Measurements from ENCODE around the gene IQCN. TPM values are rescaled to one million over a fixed set of nuclear protein-coding genes. Genes with fewer than 3 reads are reported as not detected.

The IQCN gene
- total RNA-seq, 2 experiments from 2014 or later = 18.1 to 18.7 TPM

GRCh38 chr19:18300930-18301717 is 26.9 kb upstream of the IQCN start:
- H3K4me1 ChIP-seq (ENCODE audit: insufficient read depth, low read length) = peaks cover 53% of the 10 kb centered on the region
- H3K4me1 Mint-ChIP-seq (ENCODE audit: low read depth) = peaks cover 32% of the 10 kb centered on the region
- DNase-seq = peak in 1 of 14 experiments; percentile 49

DNA sequence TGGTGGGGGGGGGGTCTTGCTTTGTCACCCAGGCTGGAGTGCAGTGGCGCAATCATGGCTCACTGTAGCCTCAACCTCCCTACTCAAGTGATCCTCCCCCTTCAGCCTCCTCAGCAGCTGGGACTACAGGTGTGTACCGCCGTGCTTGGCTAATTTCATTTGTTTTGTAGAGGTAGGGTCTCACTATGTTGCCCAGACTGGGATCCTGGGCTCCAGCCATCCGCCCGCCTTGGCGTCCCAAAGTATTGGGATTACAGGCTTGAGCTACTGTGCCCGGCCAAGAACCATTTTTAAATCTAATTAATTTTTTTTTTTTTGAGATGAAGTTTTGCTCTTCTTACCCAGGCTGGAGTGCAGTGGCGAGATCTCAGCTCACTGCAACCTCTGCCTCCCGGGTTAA is 25.4 kb upstream of the IQCN start:
- ATAC-seq (ENCODE audit: poor library complexity) (no peak), DNase-seq (no peak)
- H3K27ac Mint-ChIP-seq = no peak overlapping the region
- intact Hi-C loops (cut with DNase I, micrococcal nuclease) = no loop called here
- TF ChIP-seq CTCF (IDR thresholded peaks at IDR 0.05) = no peak
- no peaks in the 10 kb centered on the region for H3K9me3 ChIP-seq (ENCODE audit: control insufficient read depth in 1 of 2, insufficient read depth in 1 of 2, low read length in 2 of 2)
- no peaks in the 10 kb centered on the region for H3K27me3 Mint-ChIP-seq
- H3K27ac ChIP-seq (ENCODE audit: low read depth in 1 of 2, low read length in 2 of 2) = no peak overlapping the region
- no peaks in the 10 kb centered on the region for H3K9me3 Mint-ChIP-seq
- H3K4me3 ChIP-seq (ENCODE audit: low read length) = no peak overlapping the region
- ChIA-PET POLR2A (interaction anchor here (7.8 kb wide), 1 partner anchor 20 kb away, joined by 465 read pairs; the partner anchor contains the start of gene JUND), CTCF (interaction anchor here (0.9 kb wide), 1 partner anchor 29 kb away, joined by 4 read pairs; no protein-coding TSS in a partner anchor)
- peaks cover 46% of the 10 kb centered on the region for H3K4me1 ChIP-seq (ENCODE audit: insufficient read depth, low read length)
- H3K36me3 ChIP-seq (ENCODE audit: insufficient read depth, low read length) = no peaks in the 10 kb centered on the region
- H3K4me3 Mint-ChIP-seq = no peak overlapping the region
- H3K4me1 Mint-ChIP-seq (ENCODE audit: low read depth) = peaks cover 27% of the 10 kb centered on the region
- H3K36me3 Mint-ChIP-seq (ENCODE audit: low read depth) = peaks cover 7% of the 10 kb centered on the region
- H3K27me3 ChIP-seq (ENCODE audit: control insufficient read depth in 1 of 2, insufficient read depth in 2 of 2, low read length in 2 of 2) = no peaks in the 10 kb centered on the region

More at GRCh38 chr19:18300930-18301717, 26.9 kb upstream of the IQCN start:
- peak overlapping the region; percentile 25 to 31 for H3K27ac ChIP-seq (ENCODE audit: low read depth in 1 of 2, low read length in 2 of 2)
- H3K36me3 ChIP-seq (ENCODE audit: insufficient read depth, low read length) = peaks cover under 1% of the 10 kb centered on the region
- TF ChIP-seq CTCF (IDR thresholded peaks at IDR 0.05) = no peak
- intact Hi-C loops (cut with DNase I, micrococcal nuclease) = no loop called here
- Mint-ChIP-seq H3K27ac (peak overlapping the region; percentile 68), H3K9me3 (no peaks in the 10 kb centered on the region), H3K4me3 (no peak overlapping the region), H3K36me3 (ENCODE audit: low read depth) (peaks cover 14% of the 10 kb centered on the region), H3K27me3 (no peaks in the 10 kb centered on the region)
- H3K27me3 ChIP-seq (ENCODE audit: control insufficient read depth in 1 of 2, insufficient read depth in 2 of 2, low read length in 2 of 2) = no peaks in the 10 kb centered on the region
- no peak overlapping the region for H3K4me3 ChIP-seq (ENCODE audit: low read length)
- no peak for ATAC-seq (ENCODE audit: poor library complexity)
- no peaks in the 10 kb centered on the region for H3K9me3 ChIP-seq (ENCODE audit: control insufficient read depth in 1 of 2, insufficient read depth in 1 of 2, low read length in 2 of 2)
- CTCF ChIA-PET = interaction anchor here (0.9 to 5.6 kb wide), 2 partner anchors 21 kb away, joined by 3 to 78 read pairs; partner anchors contain the start of gene JUND
- POLR2A ChIA-PET = interaction anchor here (4.9 to 7.8 kb wide), 2 partner anchors 8 to 21 kb away, joined by 71 to 465 read pairs; partner anchors contain the start of gene JUND

GRCh38 chr19:18298601-18299000 is 24.3 kb upstream of the IQCN start:
- H3K36me3 ChIP-seq (ENCODE audit: insufficient read depth, low read length) = no peaks in the 10 kb centered on the region
- no peaks in the 10 kb centered on the region for H3K36me3 Mint-ChIP-seq (ENCODE audit: low read depth)
- no peak overlapping the region for H3K27ac Mint-ChIP-seq
- no peaks in the 10 kb centered on the region for H3K27me3 ChIP-seq (ENCODE audit: control insufficient read depth in 1 of 2, insufficient read depth in 2 of 2, low read length in 2 of 2)
- H3K9me3 ChIP-seq (ENCODE audit: control insufficient read depth in 1 of 2, insufficient read depth in 1 of 2, low read length in 2 of 2) = no peaks in the 10 kb centered on the region
- no peak for TF ChIP-seq CTCF (IDR thresholded peaks at IDR 0.05)
- H3K27ac ChIP-seq (ENCODE audit: low read depth in 1 of 2, low read length in 2 of 2) = no peak overlapping the region
- intact Hi-C loops (cut with DNase I, micrococcal nuclease) = no loop called here
- peaks cover 27% of the 10 kb centered on the region for H3K4me1 Mint-ChIP-seq (ENCODE audit: low read depth)
- ChIA-PET POLR2A (interaction anchor here (7.8 kb wide), 1 partner anchor 18 kb away, joined by 465 read pairs; the partner anchor contains the start of gene JUND), CTCF (interaction anchor here (0.9 kb wide), 1 partner anchor 30 kb away, joined by 4 read pairs; no protein-coding TSS in a partner anchor)
- no peak for DNase-seq
- ATAC-seq (ENCODE audit: poor library complexity) = no peak
- H3K4me3 ChIP-seq (ENCODE audit: low read length) = no peak overlapping the region
- peaks cover 50% of the 10 kb centered on the region for H3K4me1 ChIP-seq (ENCODE audit: insufficient read depth, low read length)
- H3K27me3 Mint-ChIP-seq = no peaks in the 10 kb centered on the region
- H3K9me3 Mint-ChIP-seq = no peaks in the 10 kb centered on the region
- no peak overlapping the region for H3K4me3 Mint-ChIP-seq

Data from CD4-positive, alpha-beta T cell (primary cell).